Thyroid gland (tissue), 4 donors: Measurements from ENCODE around the gene CDC14C. TPM values are rescaled to one million over a fixed set of nuclear protein-coding genes. Genes with fewer than 3 reads are reported as not detected.
"Not testable (repeated sequence)": the region's sequence is repeated elsewhere in the genome, so short reads cannot be mapped to it uniquely, and the experiment has no call there.

ENCODE experiments used
- DNase-seq, 2 donors: peaks; one replicate each; pipeline ENCODE4 v3.0.0-alpha.2; 2019
- H3K27ac ChIP-seq, 3 donors: fragments of 200-600 bp; sonication (generic); 1 replicate in 2 of 3; 2 replicates in 1 of 3; pipeline ENCODE4 v1.5.1; 2016 to 2019; ENCODE audit warnings: mild to moderate bottlenecking in 1 of 3, moderate library complexity in 1 of 3
- H3K27me3 ChIP-seq: fragments of 200-600 bp; sonication (generic); one replicate; pipeline ENCODE4 v1.5.1; 2019
- H3K36me3 ChIP-seq, 2 donors: fragments of 200-600 bp; sonication (generic); one replicate each; pipeline ENCODE4 v1.5.1; 2016 to 2019
- H3K4me1 ChIP-seq, 2 donors: fragments of 200-600 bp; sonication (generic); one replicate each; pipeline ENCODE4 v1.5.1; 2017 to 2019
- H3K4me3 ChIP-seq, 3 donors: fragments of 200-600 bp; sonication (generic); replicated peaks in 1 of 3; 1 replicate in 2 of 3; 2 replicates in 1 of 3; pipeline ENCODE4 v1.5.1; 2016; ENCODE audit warnings: mild to moderate bottlenecking in 1 of 3
- H3K9me3 ChIP-seq: fragments of 200-600 bp; sonication (generic); one replicate; pipeline ENCODE4 v1.5.1; 2017
- POLR2A ChIP-seq, 2 donors: fragments of 450-650 bp; IDR thresholded peaks; one replicate each; pipeline ENCODE4 v1.6.1; 2017; ENCODE audit warnings: antibody characterized with exemption in 2 of 2, mild to moderate bottlenecking in 2 of 2, moderate library complexity in 1 of 2
- WGBS, 2 donors: methylation state at CpG; one replicate each; pipeline ENCODE4 v1.1.5; 2017; 5-methylcytosine and 5-hydroxymethylcytosine counted together
- intact Hi-C: fragments of 100-400 bp; cut with DNase I; formaldehyde crosslinking; loops from one replicate; pipeline ENCODE4 v1.15.1; 2023
- total RNA-seq, 4 donors: library from RNA; depleted of rRNA; stranded (reverse); fragments of >200 nt; gene quantifications; one replicate each; pipeline ENCODE4 v1.2.3, GENCODE V29; 2016
- TF ChIP-seq, protein P1 (sequence below), 6 experiments: fragments of 200-600 bp in 3 of 6; fragments of 450-650 bp in 3 of 6; sonication (generic) in 3 of 6; IDR thresholded peaks; one replicate each; pipeline ENCODE4 v1.5.1; 2016 to 2019; ENCODE audit warnings: antibody characterized with exemption in 6 of 6, mild to moderate bottlenecking in 2 of 6, inconsistent platforms in 1 of 6, moderate library complexity in 1 of 6

Gene CDC14C
- total RNA-seq, 4 donors from 2014 or later: not detected

DNA sequence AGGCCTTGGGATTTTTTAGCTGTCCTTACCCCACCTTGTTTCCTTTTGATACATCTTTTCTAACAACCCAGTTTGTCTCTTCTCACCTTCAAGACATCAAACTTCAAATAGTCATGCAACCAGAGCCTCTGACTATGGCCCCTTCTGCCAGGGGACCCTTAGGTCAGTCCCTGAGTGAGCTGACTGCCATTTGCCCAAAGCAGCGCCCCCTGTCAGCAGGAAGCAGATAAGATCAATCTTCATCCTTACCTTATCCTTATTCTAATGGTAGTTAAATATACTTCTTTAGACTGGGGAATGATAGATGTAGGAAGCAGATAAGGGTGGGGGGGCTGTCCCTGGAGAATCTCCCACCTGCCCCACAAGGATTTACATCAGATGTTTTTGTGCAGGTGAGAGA lies 29.8 kb upstream of the CDC14C start:
- no peak for DNase-seq
- H3K27me3 ChIP-seq: no peaks in the 10 kb centered on the region
- TF ChIP-seq, protein P1, sequence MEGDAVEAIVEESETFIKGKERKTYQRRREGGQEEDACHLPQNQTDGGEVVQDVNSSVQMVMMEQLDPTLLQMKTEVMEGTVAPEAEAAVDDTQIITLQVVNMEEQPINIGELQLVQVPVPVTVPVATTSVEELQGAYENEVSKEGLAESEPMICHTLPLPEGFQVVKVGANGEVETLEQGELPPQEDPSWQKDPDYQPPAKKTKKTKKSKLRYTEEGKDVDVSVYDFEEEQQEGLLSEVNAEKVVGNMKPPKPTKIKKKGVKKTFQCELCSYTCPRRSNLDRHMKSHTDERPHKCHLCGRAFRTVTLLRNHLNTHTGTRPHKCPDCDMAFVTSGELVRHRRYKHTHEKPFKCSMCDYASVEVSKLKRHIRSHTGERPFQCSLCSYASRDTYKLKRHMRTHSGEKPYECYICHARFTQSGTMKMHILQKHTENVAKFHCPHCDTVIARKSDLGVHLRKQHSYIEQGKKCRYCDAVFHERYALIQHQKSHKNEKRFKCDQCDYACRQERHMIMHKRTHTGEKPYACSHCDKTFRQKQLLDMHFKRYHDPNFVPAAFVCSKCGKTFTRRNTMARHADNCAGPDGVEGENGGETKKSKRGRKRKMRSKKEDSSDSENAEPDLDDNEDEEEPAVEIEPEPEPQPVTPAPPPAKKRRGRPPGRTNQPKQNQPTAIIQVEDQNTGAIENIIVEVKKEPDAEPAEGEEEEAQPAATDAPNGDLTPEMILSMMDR (IDR thresholded peaks at IDR 0.05): no peak
- TF ChIP-seq POLR2A (IDR thresholded peaks at IDR 0.05): no peak
- intact Hi-C loops: no loop called here
- WGBS, 2 donors: 60 to 73% methylated on average over 1 of the region's 1 CpG
- H3K36me3 ChIP-seq: no peaks in the 10 kb centered on the region
- no peaks in the 10 kb centered on the region for H3K9me3 ChIP-seq
- no peak overlapping the region for H3K27ac ChIP-seq
- no peak overlapping the region for H3K4me3 ChIP-seq
- no peaks in the 10 kb centered on the region for H3K4me1 ChIP-seq

DNA sequence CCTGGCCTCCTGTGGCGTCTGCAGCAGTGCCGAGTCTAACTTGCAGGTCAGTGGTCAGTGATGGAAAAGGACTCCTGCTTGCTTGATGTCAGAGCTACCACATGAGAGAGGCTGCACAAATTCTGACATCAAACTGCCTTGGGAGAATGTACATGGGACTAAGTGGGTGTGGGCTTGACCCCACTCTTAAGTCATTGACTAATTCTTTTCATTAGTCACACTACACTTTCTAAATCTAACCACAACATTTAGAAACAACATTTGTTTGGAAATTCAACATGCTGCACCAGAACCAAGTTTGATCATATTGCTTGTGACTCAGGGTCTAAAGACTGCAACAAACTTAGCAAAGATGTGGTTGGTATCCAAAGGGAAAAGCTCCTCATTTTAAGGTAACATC lies 24.4 kb upstream of the CDC14C start:
- no peaks in the 10 kb centered on the region for H3K27me3 ChIP-seq
- no peaks in the 10 kb centered on the region for H3K4me1 ChIP-seq
- no peak for DNase-seq
- no peak overlapping the region for H3K4me3 ChIP-seq
- WGBS, 2 donors: 81 to 87% methylated on average over 2 of the region's 2 CpGs
- intact Hi-C loops: no loop called here
- no peaks in the 10 kb centered on the region for H3K36me3 ChIP-seq
- no peaks in the 10 kb centered on the region for H3K9me3 ChIP-seq
- H3K27ac ChIP-seq: no peak overlapping the region
- TF ChIP-seq, protein P1 (IDR thresholded peaks at IDR 0.05): no peak
- no peak for TF ChIP-seq POLR2A (IDR thresholded peaks at IDR 0.05)

DNA sequence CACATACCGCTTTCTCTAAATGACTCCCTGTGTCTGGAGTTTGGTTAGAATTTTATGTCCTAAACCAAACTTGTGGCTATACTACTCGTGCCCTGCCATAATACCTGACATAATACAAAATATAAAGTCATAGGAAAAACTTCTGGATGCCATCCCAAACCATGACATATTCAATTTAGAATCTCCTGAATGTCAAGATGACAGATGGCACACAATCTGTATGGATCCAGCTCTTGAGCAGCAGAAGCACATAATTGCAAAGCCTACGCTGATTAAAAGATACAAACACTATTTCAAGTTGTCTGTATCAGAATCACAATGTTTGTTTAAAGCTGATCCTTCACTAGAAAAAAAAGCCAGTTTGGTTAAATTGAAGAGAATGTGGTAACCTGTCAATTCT lies 22.4 kb upstream of the CDC14C start:
- no peak overlapping the region for H3K4me3 ChIP-seq
- no peak overlapping the region for H3K27ac ChIP-seq
- no peaks in the 10 kb centered on the region for H3K36me3 ChIP-seq
- WGBS, 2 donors: 87 to 91% methylated on average over 3 of the region's 3 CpGs
- no peaks in the 10 kb centered on the region for H3K9me3 ChIP-seq
- intact Hi-C loops: no loop called here
- TF ChIP-seq, protein P1 (IDR thresholded peaks at IDR 0.05): no peak
- TF ChIP-seq POLR2A (IDR thresholded peaks at IDR 0.05): no peak
- no peak for DNase-seq
- no peaks in the 10 kb centered on the region for H3K4me1 ChIP-seq
- no peaks in the 10 kb centered on the region for H3K27me3 ChIP-seq

DNA sequence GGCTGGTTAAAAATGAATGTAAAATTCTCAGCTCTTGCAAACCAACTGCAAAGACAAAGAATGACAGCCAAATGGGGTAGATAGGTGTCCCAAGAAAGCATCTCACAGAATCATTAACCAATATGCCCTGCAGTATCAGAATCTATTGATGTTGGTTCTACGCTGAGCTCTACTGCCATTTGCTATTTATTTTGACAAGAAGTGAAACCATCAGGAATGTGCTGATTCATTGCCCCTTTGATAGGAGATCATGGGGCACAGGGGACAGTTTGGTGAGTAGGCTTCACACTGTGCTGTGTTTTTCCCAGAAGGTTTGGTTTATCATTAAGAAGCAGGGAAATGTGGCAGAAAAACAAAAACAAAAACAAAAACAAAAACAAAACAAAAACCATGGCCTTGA lies 19.4 kb upstream of the CDC14C start:
- 74 to 81% methylated on average over 1 of the region's 1 CpG for WGBS, 2 donors
- no peak for DNase-seq
- H3K9me3 ChIP-seq: no peaks in the 10 kb centered on the region
- H3K36me3 ChIP-seq: no peaks in the 10 kb centered on the region
- H3K27ac ChIP-seq: no peak overlapping the region
- H3K4me3 ChIP-seq: no peak overlapping the region
- intact Hi-C loops: no loop called here
- no peaks in the 10 kb centered on the region for H3K27me3 ChIP-seq
- no peak for TF ChIP-seq POLR2A (IDR thresholded peaks at IDR 0.05)
- TF ChIP-seq, protein P1 (IDR thresholded peaks at IDR 0.05): no peak
- H3K4me1 ChIP-seq: no peaks in the 10 kb centered on the region

DNA sequence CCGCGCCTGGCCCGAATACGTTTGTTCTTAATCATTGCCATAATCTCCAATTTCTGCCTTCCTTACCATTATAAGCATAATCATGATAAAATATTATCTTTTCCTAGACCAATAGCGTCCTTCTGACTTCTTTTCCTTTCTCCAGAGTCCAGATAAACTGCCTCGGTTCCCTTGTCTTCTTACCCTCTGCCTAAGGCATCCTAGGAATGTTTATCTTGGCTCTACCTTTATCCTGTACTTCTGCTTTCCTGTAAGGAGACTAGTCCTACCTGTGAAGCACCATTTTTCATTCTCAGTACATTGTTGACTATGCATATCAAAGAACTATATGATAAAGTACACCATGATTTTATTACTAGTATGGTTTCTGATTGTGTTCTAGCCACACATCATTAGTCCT lies 18.7 kb upstream of the CDC14C start:
- H3K9me3 ChIP-seq, H3K27me3 ChIP-seq, DNase-seq, H3K4me1 ChIP-seq, intact Hi-C loops, H3K4me3 ChIP-seq, H3K27ac ChIP-seq, H3K36me3 ChIP-seq: not testable (repeated sequence)
- 82 to 94% methylated on average over 6 of the region's 6 CpGs for WGBS, 2 donors

DNA sequence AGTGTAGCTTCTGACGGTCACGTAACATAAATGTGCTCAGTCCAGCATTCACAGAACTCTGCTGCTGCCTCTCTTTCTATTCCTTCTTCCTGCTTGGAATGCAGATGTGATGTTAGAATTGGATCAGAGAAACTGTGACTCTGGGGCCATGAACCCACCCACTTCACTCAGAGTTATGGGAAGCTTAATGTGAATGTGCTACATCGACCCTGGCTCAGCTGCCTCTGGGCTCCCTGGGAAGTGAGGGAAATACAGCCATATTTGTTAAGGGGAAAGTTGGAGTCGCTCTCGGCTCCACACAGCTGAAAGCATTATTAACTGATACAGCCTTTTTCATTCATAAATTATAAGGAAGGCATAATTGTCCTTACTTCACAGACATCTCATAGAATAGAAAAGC lies 14.5 kb upstream of the CDC14C start:
- H3K4me1 ChIP-seq, H3K4me3 ChIP-seq, H3K27ac ChIP-seq, H3K27me3 ChIP-seq, intact Hi-C loops, DNase-seq, H3K9me3 ChIP-seq, H3K36me3 ChIP-seq: not testable (repeated sequence)
- WGBS, 2 donors: 88 to 89% methylated on average over 5 of the region's 5 CpGs
